Keratinocyte (primary cell): ENCODE data around the gene HSD17B1. TPM values are rescaled to one million over a fixed set of nuclear protein-coding genes. Genes with fewer than 3 reads are reported as not detected.

Experiments used
- DNase-seq: peaks from one replicate; pipeline ENCODE4 v3.0.0-alpha.2; 2011; ENCODE audit warnings: low read depth, missing footprints, low spot score
- FAIRE-seq: peaks from 2 replicates; lab custom pipeline; 2011; peaks lifted over from hg19 to GRCh38; lab: Jason Lieb, UNC
- H2AFZ ChIP-seq: 2 replicates; pipeline ENCODE4 v1.6.0; 2012; ENCODE audit warnings: low read length, control low read depth, inconsistent platforms; ENCODE audit not compliant: control insufficient read depth
- H3K27ac ChIP-seq: 2 replicates; pipeline ENCODE4 v1.5.1; 2011; ENCODE audit warnings: low read length; ENCODE audit not compliant: control insufficient read depth, insufficient read depth
- H3K27me3 ChIP-seq: 3 replicates; pipeline ENCODE4 v1.6.0; 2011; ENCODE audit warnings: low read length; ENCODE audit not compliant: control insufficient read depth, insufficient read depth; ENCODE audit errors: extremely low read depth
- H3K36me3 ChIP-seq, 2 experiments: 2 replicates in 1 of 2; 3 replicates in 1 of 2; pipeline ENCODE4 v1.5.1; 2011; ENCODE audit warnings: low read length in 2 of 2, mild to moderate bottlenecking in 1 of 2; ENCODE audit not compliant: control insufficient read depth in 2 of 2, insufficient read depth in 2 of 2; ENCODE audit errors: extremely low read depth in 1 of 2
- H3K4me1 ChIP-seq: 3 replicates; pipeline ENCODE4 v1.5.1; 2011; ENCODE audit warnings: low read length; ENCODE audit not compliant: control insufficient read depth, insufficient read depth; ENCODE audit errors: extremely low read depth
- H3K4me2 ChIP-seq: 3 replicates; pipeline ENCODE4 v1.6.0; 2011; ENCODE audit warnings: low read depth, low read length; ENCODE audit not compliant: control insufficient read depth, insufficient read depth; ENCODE audit errors: extremely low read depth
- H3K4me3 ChIP-seq, 3 experiments: fragments of 200-600 bp in 1 of 3; sonication (generic) in 1 of 3; 2 replicates in 2 of 3; 3 replicates in 1 of 3; pipeline ENCODE4 v1.5.1; 2011 to 2016; ENCODE audit warnings: low read length in 3 of 3, mild to moderate bottlenecking in 3 of 3, control low read depth in 2 of 3, inconsistent platforms in 1 of 3, low read depth in 1 of 3, mixed read lengths in 1 of 3, mixed run types in 1 of 3, moderate library complexity in 1 of 3; ENCODE audit not compliant: control insufficient read depth in 2 of 3, insufficient read depth in 2 of 3; ENCODE audit errors: extremely low read depth in 1 of 3
- H3K79me2 ChIP-seq: 2 replicates; pipeline ENCODE4 v1.6.0; 2012; ENCODE audit warnings: low read length; ENCODE audit not compliant: control insufficient read depth, insufficient read depth
- H3K9ac ChIP-seq: 3 replicates; pipeline ENCODE4 v1.6.0; 2011; ENCODE audit warnings: low read length; ENCODE audit not compliant: control insufficient read depth, insufficient read depth; ENCODE audit errors: extremely low read depth
- H3K9me1 ChIP-seq: 3 replicates; pipeline ENCODE4 v1.6.0; 2011; ENCODE audit warnings: low read length; ENCODE audit not compliant: control insufficient read depth, insufficient read depth; ENCODE audit errors: extremely low read depth
- H3K9me3 ChIP-seq: 2 replicates; pipeline ENCODE4 v1.5.1; 2012; ENCODE audit warnings: low read depth, low read length; ENCODE audit not compliant: control insufficient read depth
- H4K20me1 ChIP-seq: 3 replicates; pipeline ENCODE4 v1.6.0; 2011; ENCODE audit warnings: low read length; ENCODE audit not compliant: control insufficient read depth, insufficient read depth; ENCODE audit errors: extremely low read depth
- CTCF ChIP-seq, 3 experiments: IDR thresholded peaks in 1 of 3; conservative IDR thresholded peaks in 1 of 3; optimal IDR thresholded peaks in 1 of 3; 2 replicates in 2 of 3; 3 replicates in 1 of 3; pipeline versions ENCODE3 to v1.5.1; 2011; ENCODE audit warnings: low read length in 3 of 3, mild to moderate bottlenecking in 3 of 3, moderate library complexity in 2 of 3, control low read depth in 1 of 3, inconsistent platforms in 1 of 3; ENCODE audit not compliant: insufficient read depth in 2 of 3; ENCODE audit errors: extremely low read depth in 1 of 3
- EZH2 ChIP-seq: IDR thresholded peaks from one replicate; pipeline ENCODE4 v1.6.1; 2012; ENCODE audit warnings: inconsistent platforms, mild to moderate bottlenecking, low read length, moderate library complexity
- dilution Hi-C: fragments of 300-500 bp; cut with MboI; formaldehyde crosslinking; loops from one replicate; pipeline ENCODE4 v1.7.0; 2020; ENCODE audit warnings: low sequenced_read_pairs; ENCODE audit not compliant: extremely low pct_ligation_motif_present
- polyA plus RNA-seq, 5 experiments: library from polyadenylated mRNA; depleted of rRNA in 3 of 5; stranded (reverse) in 3 of 5; stranded (forward) in 1 of 5; unstranded in 1 of 5; fragments of >200 nt; gene quantifications; 1 replicate in 1 of 5; 2 replicates in 3 of 5; 3 replicates in 1 of 5; pipeline versions ENCODE4 v1.2.1 to v1.2.3, GENCODE V29; 2011 to 2012; ENCODE audit warnings: missing spikeins in 2 of 5, low read depth in 1 of 5, low replicate concordance in 1 of 5

Gene HSD17B1
- polyA plus RNA-seq, 1 donor (not counting 4 experiments of a cell fraction or from before 2014, with no cell fraction given): 5.3 TPM

GRCh38 chr17:42564815-42565522 is 12.2 kb downstream of the HSD17B1 start:
- Histone ChIP-seq H3K9me1 (no peaks in the 10 kb centered on the region), H3K79me2 (peaks cover 45% of the 10 kb centered on the region), H3K36me3 (peaks cover 23 to 46% of the 10 kb centered on the region in 2 experiments), H3K9ac (no peak overlapping the region), H3K27me3 (no peaks in the 10 kb centered on the region), H3K9me3 (no peaks in the 10 kb centered on the region), H3K27ac (no peak overlapping the region), H4K20me1 (no peaks in the 10 kb centered on the region), H3K4me2 (no peak overlapping the region), H2AFZ (no peak overlapping the region), H3K4me3 (no peak overlapping the region), H3K4me1 (peaks cover 31% of the 10 kb centered on the region)
- no peak for DNase-seq
- FAIRE-seq: no peak
- dilution Hi-C loops: no loop called here
- TF ChIP-seq EZH2 (no peak), CTCF (optimal IDR thresholded peaks at IDR 0.05 in 1 of 3, IDR thresholded peaks at IDR 0.05 in 1 of 3, conservative IDR thresholded peaks at IDR 0.05 in 1 of 3; ENCODE audit: extremely low read depth in 1 of 3, insufficient read depth in 2 of 3, low read length in 3 of 3) (no peak)

- Histone ChIP-seq H3K79me2 (peaks cover 48% of the 10 kb centered on the region), H3K9ac (no peak overlapping the region)
Measured at GRCh38 chr17:42565523-42566214, 12.9 kb downstream of the HSD17B1 start.

More at GRCh38 chr17:42565523-42566214, 12.9 kb downstream of the HSD17B1 start:
- H3K27ac ChIP-seq: no peak overlapping the region
- no peak overlapping the region for H2AFZ ChIP-seq
- H3K27me3 ChIP-seq: no peaks in the 10 kb centered on the region
- H3K9me1 ChIP-seq: no peaks in the 10 kb centered on the region
- no peaks in the 10 kb centered on the region for H4K20me1 ChIP-seq
- H3K9me3 ChIP-seq: no peaks in the 10 kb centered on the region
- no peak overlapping the region for H3K4me2 ChIP-seq
- no peak for DNase-seq
- no peak for FAIRE-seq
- peaks cover 31% of the 10 kb centered on the region for H3K4me1 ChIP-seq
- no peak overlapping the region for H3K4me3 ChIP-seq
- TF ChIP-seq CTCF (optimal IDR thresholded peaks at IDR 0.05 in 1 of 3, IDR thresholded peaks at IDR 0.05 in 1 of 3, conservative IDR thresholded peaks at IDR 0.05 in 1 of 3; ENCODE audit: extremely low read depth in 1 of 3, insufficient read depth in 2 of 3, low read length in 3 of 3) (no peak), EZH2 (no peak)
- H3K36me3 ChIP-seq: peaks cover 27 to 50% of the 10 kb centered on the region in 2 experiments
- dilution Hi-C loops: no loop called here
